NCI-H1436 (cell line): ENCODE results near the gene GALM.
"Not testable (repeated sequence)": the region's sequence is repeated elsewhere in the genome, so short reads cannot be mapped to it uniquely, and the experiment has no call there.

ENCODE experiments used
- DNase-seq: peaks from one replicate; lab custom pipeline; 2025; lab: John Stamatoyannopoulos, UW

The GALM gene

DNA sequence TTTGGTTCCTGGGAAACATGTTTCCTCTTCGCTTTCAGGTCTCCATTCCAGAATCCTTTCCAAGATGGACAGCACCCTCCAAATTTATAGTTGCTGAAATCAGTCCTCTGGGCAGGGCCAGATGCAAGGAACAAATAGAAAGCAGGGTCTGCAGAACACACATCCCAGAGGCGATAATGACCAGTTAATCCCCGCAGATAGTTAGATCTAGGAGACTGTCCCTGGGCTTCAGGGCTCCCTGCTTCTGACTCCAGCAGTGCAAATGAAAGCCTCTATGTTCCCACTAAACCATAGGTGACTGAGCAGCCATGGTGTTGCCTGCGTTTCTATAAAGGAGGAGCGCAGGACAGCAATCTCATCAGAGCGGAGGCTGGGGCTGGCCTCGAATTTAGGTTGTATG lies 46.5 kb downstream of the GALM start:
- DNase-seq: no peak

DNA sequence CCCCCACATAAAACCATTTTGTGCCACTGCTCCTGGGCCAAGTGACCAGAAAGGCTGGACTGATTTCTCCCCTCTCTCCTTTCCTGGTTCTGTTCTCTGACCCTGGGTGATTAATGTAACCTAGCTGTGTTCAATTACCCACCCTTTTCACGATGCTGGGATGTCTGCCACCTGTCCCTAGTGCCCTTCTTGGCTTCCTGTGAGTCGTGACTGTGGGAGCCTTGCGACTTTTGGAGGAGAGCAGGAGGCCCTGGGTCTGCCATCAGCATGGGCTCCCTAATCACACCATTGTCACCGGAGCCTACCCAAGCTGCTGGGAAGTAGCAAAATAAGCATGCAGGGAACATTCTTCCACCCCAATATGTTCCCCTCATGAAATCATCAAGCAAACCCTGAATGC lies 47.0 kb downstream of the GALM start:
- no peak for DNase-seq

DNA sequence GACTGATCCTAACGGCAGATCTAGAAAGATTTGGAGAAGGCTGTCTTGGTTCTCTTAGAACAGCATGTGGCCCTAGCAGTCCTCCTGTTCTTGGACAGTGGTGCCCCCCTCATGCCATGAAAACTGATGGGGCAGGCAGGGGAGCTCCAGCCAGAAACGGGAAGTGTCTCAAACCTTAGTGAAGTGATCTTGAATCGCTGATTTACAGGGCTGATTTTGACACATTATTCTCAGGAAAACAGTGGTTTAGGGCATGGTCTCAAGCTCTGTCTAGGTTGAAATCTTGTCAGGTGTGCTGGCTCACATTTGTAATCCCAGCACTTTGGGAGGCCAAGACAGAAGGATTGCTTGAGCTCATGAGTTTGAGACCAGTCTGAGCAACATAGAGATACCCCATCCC lies 47.4 kb downstream of the GALM start:
- DNase-seq: no peak

DNA sequence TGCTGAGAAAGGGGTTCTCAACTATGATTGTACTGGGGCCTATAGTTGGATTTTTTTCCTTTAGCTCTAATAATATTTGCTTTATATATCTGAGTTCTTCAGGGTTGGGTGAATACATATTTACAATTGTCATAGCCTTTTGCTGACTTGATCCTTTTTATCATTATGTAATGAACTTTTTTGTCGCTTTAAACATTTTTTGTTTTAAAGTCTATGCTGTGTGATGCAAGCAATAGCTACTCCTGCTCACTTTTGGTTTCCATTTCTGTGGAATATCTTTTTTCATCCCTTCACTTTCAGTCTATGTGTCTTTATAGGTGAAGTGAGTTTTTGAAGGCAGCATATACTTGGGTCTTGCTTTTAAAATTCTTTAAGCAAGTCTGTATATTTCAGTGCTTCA lies 49.0 kb downstream of the GALM start:
- not testable (repeated sequence) for DNase-seq

DNA sequence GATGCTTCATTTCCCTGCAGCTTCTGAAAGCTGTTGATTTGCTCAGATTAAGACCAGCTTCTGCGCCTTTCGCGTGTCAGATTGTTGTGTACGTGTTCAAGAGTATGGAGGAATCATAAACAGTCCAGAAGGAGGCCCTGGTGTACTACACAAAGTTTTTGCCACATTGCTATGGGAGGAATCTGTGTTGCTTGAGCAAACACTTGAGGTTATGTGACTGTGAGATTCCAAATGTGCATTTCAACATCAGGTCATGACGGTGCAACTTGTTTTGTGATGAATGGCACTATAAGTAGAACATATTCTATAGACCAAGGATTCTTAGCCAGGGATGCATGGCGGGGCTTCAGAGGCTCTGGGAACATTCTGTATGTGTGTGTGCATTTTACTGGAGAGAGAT lies 50.3 kb downstream of the GALM start:
- DNase-seq: no peak

DNA sequence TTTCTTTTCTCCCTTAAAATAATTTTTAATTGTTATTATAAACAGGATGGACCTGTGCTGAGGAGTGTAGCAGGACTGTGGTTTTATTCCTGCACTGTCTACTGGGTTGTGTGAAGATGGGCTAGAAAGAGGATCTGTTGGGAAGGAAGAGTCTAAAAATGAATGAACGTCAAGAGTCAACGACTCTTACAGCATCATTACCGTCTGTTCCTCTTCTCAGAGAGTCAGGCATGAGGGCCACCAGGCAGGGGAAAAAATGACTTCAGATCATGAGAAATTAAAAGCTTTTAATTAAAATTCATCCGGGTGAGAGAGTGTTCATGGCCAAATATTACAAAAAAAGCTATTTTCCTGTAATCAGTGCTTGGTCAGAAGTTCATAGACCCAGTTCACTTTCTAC lies 52.7 kb downstream of the GALM start:
- DNase-seq: no peak

DNA sequence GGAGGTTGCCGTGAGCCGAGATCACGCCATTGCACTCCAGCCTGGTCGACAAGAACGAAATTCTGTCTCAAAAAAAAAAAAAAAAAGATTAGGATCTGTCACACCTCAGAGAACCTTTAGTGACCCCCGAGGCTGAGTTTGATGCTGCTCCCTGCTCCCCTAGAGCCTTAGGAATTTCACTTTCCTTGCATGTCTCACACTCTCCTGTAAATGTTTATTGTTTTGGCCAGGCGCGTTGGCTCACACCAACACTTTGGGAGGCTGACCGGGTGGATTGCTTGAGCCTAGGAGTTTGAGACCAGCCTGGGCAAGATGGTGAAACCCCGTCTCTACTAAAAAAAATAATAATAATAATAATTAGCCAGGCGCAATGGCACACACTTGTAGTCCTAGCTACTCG lies 53.8 kb downstream of the GALM start:
- no peak for DNase-seq

DNA sequence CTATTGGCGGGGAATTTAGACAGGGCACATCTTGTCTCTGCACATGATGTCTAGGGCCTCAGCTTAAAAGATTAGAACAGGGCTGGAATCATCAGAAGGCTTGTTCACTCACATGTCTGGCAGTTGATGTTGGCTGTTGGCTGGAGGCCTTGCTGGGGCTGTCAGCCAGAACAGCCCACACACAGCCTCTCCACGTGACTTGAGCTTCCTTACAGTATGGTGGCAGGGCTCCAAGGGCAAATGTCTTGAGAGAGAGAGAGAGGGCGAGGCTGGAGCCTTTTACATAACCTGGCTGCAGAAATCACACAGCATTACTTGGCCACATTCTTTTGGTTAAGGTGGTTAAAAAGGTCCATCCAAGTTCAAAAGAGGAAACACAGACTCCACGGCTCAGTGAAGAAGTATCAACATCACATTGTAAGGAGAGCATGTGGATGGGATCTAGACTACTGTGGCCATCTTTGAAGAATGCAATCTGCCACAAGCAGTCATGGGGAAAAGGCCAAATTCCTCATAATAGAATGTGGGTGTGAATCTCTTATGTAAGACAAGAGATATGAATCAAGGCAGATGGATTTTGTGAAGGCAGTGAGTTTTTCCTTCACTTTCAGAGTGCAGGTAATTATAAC lies 54.8 kb downstream of the GALM start:
- no peak for DNase-seq

DNA sequence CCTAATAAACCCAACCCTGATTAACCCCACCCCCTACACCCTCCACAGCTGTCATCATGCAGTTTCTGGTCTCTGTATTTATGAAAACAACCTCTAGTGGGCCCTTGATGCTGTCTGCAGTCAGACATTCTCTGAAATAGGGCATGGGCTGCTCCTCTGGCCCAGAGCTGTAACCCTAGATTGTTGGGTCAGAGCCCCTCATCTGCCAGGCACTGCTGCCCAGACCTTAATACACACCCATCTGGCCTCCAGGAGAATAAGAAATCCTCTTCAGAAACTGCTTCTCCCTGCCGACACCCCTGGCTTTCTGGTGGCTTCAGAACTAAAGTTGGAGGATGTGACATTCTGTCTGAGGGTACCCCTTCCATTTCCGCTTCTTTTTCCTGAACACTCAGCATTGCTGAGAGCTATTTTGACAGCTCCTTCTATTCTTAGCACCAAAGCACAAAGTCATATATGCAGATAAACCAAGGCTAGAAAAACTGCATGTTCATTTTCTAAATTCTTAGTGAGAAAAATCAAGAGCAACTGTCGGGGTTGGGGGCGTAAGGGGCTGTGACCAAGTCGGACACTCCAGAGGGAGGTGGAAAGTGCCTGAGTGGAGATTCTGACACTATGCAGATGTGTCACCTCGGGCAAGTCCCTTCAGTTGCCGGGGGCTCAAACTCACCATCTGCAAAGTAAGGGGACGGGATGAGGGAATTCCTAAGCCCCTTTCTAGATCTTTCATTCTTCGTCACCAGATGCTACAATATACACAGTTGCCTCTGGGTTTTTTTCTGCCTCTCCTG lies 56.6 kb downstream of the GALM start:
- no peak for DNase-seq

DNA sequence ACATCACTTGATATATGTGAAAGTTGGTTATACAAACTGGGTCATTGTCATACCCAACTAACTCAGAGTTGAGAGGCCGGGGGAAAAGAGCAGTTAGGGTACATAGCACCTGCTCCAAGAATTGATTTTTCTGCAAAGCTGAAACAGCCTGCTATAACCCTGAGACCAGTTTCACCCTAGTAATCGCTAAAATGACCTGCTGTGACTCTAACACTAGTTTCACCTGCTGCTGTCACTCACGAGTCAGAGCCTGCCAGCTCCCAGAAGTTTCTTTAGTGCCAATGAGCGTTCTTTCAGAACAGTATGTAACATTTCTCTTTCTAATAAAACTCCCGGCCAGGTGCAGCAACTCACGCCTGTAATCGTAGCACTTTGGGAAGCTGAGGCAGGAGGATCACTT lies 57.3 kb downstream of the GALM start:
- DNase-seq: no peak

DNA sequence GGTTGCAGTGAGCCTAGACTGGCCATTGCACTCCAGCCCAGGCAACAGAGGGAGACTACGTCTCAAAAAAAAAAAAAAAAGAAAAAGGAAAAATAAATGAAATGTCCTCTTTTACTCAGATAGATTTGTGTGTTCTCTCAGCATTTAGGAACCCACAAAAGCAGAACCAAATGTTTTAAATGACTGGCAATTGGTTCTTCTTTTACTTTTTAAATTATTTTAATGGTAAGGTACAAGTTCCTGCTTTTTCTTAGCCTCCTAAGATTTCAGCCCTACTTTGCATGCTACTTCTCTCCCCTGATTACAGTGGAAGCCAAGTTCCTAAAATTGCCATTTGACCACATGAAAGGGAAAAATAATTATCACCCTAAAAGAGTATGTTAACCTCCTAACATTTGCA lies 61.7 kb downstream of the GALM start:
- DNase-seq: no peak

DNA sequence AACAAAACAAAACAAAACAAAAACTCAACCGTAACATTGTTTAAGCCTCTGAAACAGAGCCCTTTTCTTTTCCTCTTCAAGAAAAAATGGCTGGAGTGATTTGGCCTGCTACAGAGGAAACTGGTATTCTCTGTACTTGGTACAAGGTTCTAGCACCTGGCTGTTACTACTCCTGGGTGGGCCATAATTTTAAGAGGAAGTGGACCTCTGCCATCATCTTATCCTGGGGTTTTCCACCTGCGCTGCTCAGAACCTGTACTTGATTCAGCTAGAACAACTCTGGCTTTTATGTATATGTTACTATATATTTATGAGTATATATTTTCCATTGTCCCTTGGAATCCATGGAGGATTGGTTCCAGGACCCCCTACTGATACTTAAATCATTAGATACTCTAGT lies 62.8 kb downstream of the GALM start:
- DNase-seq: no peak

DNA sequence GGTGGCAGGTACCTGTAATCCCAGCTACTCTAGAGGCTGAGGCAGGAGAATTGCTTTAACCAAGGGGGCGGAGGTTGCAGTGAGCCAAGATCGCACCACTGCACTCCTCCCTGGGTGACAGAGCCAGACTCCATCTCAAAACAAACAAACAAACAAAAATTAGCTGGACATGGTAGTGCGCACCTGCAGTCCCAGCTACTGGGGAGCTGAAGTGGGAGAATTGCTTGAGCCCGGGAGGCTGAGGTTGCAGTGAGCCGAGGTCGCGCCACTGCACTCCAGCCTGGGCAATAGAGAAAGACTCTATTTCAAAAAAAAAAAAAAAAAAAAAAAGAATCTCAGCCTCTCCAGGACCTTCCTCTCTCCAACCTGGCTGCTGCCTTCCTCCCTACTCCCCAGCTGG lies 65.2 kb downstream of the GALM start:
- DNase-seq: no peak

DNA sequence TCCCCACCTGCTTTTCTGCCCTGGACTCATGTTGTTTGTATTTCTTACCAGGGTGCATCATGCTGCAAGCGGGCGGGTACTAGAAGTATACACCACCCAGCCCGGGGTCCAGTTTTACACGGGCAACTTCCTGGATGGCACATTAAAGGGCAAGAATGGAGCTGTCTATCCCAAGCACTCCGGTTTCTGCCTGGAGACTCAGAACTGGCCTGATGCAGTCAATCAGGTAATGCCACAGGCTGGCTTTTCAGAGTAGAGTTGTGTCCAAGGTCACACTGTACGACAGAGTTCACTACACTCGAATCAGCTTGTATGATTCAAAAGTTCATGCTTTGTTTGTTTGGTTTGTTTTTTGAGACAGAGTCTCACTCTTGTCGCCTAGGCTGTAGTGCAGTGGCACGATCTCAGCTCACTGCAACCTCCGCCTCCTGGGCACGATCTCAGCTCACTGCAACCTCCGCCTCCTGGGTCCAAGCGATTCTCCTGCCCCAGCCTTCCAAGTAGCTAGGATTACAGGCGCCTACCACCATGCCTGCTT lies 65.8 kb downstream of the GALM start:
- no peak for DNase-seq

DNA sequence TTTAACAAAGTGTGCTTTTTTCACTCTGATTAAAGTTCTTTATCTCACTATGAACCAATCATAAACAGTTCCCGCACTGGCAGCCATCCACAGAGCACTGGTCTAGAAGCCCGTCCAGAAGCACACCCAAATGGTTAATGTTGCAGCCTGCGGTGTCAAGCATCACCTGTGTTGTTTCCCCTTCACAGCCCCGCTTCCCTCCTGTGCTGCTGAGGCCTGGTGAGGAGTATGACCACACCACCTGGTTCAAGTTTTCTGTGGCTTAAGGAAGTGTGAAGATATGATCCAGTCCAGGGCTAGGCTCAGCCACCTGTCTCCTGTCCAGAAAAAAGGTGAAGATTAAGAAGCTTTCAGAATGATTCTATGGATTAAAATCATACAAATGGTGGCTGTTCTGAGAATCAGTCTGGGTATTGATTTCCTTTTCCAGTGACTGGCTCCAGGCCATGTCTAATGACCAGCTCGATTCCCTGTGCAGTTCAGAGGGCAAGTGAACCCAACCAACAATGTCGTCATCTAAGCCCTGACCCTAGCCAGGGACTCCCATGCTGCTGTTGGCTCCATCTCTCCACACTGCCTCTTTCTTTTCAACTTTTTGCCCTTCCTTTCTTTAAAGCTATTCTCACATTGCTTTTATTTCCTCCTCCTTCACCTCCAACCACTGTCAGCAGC lies 67.5 kb downstream of the GALM start:
- no peak for DNase-seq

DNA sequence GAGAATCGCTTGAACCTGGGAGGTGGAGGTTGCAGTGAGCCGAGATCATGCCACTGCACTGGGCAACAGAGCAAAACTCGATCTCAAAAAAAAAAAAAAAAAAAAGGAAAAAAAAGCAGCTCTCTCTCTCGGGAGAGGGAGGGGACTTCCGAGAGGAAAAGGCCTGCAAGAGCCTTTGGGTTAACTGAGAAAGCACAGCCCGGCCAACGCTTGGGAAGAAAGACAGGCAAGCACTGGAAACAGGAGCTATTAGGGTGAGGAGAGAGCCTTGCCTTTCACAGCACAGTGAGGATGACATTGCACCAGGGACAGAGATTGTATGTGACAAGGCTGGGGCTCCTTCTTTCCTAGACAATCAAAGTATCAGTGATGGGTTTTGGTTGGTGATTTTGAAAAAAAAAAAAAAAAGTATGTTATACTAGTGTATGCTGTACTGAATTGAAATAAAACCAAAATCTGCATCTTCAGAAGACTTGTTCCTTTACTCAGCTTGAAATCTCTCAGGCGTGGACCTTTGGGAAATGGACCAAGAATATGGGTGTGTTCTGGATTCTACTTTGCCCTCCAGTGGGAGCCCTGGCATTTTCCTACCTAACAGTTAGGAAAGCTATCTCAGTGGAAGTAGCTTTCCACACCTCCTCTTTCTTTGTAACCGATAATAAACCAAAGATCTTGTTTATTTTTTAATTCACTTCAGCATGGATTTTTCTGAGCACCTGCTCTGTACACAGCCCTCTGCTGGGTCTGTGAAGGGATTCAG lies 68.6 kb downstream of the GALM start:
- no peak for DNase-seq

DNA sequence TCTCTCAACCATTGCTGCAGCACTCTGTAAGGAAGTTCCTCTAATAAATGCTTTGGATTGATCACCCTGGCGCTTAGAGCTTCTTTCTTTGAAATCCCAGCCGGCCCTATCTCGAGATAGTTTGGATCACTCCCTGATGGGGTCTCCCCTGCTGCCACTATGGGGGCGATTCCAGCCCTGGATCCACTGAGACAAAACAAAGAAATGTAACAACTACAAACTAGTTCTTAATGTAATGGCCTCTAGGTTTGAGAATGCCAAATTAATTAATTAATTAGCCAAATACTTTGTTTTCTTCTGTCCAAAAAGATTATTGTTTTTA lies 70.0 kb downstream of the GALM start:
- DNase-seq: no peak

DNA sequence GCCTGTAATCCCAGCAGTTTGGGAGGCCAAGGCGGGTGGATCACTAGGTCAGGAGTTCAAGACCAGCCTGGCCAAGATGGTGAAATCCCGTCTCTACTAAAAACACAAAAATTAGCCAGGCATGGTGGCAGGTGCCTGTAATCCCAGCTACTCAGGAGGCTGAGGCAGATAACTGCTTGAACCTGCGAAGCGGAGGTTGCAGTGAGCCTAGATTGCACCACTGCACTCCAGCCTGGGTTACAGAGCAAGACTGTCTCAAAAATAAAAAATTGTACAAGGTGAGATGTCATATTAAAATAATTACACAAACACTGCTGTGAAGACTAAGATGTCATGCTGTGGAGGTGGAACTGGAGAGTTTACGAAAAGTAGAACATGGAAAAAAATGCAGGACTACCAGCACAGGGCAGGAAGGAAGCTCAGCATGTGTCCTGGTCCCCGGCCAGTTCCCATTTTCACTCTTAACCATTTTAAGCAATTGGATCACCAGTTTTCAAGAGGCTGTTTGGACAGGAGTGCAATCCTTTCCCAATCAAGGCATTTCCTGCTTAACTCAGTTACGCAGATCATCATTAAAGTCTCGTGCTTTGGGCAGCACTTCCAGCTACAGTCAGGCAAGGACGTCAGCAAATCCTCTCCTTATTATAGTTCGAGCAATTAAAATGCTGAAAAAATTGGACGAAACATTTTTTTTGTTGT lies 71.2 kb downstream of the GALM start:
- not testable (repeated sequence) for DNase-seq

DNA sequence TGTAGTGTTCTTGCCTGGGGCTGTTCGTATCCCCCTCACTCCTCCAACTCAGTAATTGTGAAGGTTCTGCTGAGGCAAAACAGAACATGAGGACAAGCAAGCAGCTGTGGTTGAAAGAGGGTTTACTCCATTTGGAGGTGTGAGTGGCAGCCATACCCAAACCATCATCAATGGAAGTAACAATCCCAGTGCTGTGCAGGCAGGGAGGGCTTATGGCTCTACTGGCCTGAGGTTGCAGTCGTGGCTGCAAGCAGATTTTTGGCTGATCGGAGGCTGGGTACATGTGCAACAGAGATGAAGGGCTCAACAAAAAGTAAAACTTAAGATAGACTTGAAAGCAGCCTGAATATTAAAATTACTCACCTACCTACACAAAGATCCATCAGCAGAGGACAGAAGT lies 72.0 kb downstream of the GALM start:
- DNase-seq: no peak

DNA sequence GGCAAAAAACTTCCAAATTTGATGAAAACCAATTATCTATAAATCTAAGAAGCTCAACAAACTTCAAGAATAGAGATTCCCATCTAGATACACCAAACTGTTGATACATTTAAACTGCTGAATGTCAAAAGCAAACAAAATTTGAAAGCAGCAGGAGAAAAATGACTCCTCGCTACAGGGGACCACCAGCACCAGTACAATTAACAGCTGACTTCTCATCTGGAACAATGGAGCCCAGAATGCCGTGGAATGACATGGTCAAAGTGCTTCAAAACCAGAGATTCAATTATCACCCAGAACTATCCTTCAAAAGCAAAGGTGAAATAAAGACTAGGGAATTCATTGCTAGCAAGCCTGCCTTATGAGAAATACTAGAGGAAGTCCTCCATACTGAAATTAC lies 73.6 kb downstream of the GALM start:
- no peak for DNase-seq

DNA sequence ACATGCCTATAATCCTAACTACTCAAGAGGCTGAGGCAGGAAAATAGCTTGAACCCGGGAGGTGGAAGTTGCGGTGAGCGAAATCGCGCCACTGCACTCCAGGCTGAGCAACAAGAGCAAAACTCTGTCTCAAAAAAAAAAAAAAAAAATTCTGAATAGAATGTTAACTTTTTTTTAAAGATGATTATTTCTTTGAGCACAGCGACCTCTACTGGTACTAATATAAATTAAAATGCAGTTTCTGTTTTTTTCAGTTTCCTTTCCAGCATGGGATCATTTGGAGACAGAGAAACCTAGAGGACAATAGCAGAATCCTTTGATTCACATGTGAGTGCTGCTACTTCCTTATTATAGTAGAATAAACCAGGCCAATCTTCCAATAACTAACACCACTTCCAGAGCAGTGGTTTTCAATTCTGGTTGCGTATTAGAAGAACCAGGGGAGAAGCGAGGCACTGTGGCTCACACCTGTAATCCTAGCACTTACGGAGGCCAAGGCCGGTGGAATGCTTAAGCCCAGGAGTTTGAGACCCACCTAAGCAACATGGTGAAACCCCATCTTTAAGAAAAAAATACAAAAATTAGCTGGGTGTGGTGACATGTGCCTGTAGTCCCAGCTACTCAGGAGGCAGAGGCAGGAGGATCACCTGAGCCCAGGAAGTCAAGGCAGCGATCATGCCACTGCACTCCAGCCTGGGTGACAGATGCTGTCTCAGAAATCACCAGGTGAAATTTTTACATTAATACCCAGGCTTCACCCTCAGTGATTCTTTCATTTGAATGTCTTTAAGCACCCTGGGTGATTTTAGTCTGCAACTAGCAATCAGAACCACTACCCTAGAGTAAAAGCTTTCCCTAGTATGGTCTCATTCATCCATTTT lies 75.2 kb downstream of the GALM start:
- DNase-seq: no peak
